ENCODE measurements around the gene MGAT5.

Gene MGAT5

GRCh38 chr2:134449751-134450513 is 196.1 kb downstream of the MGAT5 start:
- no peak for DNase-seq (ENCODE audit: low read depth)

- DNase-seq (ENCODE audit: low read depth), result no peak
Observed at GRCh38 chr2:134451347-134451630, 197.4 kb downstream of the MGAT5 start.

DNA sequence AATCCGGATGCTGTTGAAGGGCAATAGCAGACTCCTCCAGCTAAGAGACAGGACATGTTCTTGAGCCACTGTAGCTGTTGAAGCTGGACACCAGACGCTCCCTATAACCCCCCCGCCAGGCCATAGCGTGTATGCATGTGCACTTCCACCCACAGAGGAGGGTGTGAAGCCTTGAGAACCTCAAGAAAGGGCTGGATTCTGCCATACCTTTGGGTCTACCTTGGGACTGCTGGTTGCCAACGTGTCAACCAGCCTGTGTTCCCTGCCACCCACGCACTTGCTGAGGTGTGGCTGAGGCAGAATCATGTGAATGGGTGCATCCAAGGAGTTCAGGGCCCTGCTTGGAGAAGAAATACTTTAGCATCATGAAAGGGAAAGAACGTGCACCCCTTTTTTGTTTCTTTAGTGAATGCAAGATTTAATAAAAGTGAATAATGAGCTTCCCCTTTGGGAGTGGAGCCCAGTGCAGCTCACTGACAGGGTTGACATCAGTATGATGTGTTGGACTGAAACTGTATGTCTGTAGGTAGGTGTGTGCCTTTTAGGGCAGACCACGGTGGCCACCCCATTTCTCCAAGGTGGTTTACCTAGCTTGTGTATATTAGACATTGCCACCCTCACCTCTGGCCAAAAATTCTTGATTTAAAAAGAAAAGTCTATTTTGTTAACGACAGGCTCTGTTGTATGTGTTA is 198.3 kb downstream of the MGAT5 start:
- DNase-seq (ENCODE audit: low read depth), result no peak

GRCh38 chr2:134453476-134453875 is 199.6 kb downstream of the MGAT5 start:
- DNase-seq (ENCODE audit: low read depth), result no peak

GRCh38 chr2:134453973-134454372 is 200.1 kb downstream of the MGAT5 start:
- no peak for DNase-seq (ENCODE audit: low read depth)

DNA sequence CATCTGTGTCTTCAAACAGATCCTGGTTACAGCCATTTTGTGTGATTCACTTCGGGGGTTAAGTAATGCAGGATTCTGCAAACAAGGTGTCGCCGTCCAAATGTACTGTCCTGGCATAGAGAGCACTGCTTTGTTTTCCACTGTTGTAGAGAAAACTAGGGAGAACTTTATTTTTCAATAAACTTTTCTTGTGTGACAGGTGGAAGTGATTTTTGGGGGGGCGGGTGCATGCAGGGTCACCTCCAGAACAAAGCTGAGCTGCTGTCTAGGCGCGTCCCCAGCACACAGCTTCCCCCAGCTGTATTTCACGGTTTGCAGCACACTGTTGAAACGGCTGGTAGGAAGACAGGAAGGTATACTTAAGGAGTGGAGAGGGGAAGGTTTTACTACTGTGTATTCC is 200.6 kb downstream of the MGAT5 start:
- no peak for DNase-seq (ENCODE audit: low read depth)

DNA sequence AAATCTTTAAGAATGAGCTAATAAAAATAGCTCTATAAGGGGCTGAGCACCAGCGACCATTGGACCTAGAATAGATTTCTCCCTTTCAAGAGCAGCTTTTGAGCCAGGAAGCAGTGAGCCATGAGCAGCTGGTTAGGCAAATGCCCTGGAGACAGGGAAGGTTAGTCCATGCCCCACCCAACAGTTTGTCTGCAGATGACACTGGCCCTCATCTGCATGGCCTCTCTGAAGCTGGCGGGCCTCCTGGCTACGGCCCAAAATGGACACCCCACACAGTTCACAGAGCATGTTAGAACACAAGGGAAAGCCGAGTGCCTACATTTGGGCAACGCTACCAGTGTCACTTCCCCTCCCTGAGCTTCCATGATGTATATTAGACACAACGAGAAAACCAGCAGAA is 201.1 kb downstream of the MGAT5 start:
- DNase-seq (ENCODE audit: low read depth), result no peak

- DNase-seq (ENCODE audit: low read depth), result no peak
Observed at GRCh38 chr2:134455426-134455825, 201.6 kb downstream of the MGAT5 start.

DNA sequence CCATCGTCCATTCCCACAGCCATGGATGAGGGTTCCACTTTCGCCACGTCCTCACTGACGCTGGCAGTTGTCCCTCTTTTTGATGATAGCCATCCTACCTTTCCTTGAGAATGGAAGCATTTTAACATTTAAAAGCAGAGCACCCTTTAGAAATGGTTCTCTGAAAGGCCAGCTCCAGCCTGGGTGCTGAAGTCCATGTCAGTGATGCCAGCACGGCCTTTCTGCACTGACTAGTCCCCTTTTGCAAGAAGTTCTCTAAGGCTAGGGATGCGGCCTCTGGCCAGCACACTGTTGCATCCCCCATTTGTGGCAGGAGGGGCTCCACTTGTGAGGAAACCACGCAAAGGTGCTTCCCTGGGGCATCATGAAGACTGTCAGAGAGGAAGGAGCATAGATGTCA is 203.5 kb downstream of the MGAT5 start:
- DNase-seq (ENCODE audit: low read depth), result no peak

DNA sequence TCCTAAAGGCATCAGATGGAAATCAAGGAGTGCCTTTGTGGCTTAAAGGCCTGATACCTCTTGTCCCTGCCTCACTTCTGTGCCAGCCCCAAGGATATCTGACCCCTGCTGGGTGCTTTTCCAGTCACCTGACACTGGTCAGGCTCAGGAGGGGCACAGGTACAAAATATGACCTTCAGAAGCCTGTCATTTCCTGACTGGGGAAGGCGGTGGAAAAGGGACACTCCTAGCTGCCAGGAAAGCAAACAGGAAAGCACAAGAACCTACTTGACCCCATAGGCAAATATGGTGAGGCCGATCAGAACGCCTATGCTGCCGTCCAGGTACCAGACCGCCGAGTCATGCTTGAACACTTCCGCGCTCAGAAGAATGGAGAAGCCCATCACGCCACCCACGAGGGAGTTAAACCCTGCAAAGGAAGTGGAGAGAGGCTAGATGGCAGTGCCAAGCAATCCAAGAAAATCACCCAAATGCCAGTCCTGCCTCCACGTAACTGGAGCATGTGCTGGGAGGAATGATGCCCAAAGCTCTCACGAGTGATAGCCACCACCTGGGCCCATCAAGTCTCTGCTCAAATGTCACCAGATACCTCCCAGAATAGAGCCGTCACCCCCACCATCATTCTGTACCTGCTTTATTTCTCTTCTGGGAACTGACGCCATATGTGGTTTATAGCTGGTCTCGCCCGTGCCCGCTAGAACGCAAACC is 204.0 kb downstream of the MGAT5 start:
- DNase-seq (ENCODE audit: low read depth), result no peak

DNA sequence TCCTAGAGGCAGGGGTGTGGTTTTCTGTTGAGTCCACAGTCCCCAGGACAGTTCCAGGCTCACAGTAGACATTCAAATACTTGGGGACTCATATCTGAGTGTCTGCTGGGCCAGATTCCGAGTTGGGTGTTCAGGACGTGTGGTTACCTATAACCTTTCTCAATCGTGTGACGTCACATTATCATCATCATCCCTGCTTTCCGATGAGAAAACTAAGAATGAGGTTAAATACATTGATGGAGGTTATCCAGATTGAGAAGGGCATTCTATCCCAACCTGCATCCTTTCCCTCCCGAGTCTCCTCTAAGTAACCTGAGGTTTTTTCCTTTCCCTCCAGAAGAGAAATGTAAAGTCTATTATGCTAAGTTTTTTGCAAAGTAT is 204.6 kb downstream of the MGAT5 start:
- no peak for DNase-seq (ENCODE audit: low read depth)

GRCh38 chr2:134458950-134459349 is 205.1 kb downstream of the MGAT5 start:
- no peak for DNase-seq (ENCODE audit: low read depth)

DNA sequence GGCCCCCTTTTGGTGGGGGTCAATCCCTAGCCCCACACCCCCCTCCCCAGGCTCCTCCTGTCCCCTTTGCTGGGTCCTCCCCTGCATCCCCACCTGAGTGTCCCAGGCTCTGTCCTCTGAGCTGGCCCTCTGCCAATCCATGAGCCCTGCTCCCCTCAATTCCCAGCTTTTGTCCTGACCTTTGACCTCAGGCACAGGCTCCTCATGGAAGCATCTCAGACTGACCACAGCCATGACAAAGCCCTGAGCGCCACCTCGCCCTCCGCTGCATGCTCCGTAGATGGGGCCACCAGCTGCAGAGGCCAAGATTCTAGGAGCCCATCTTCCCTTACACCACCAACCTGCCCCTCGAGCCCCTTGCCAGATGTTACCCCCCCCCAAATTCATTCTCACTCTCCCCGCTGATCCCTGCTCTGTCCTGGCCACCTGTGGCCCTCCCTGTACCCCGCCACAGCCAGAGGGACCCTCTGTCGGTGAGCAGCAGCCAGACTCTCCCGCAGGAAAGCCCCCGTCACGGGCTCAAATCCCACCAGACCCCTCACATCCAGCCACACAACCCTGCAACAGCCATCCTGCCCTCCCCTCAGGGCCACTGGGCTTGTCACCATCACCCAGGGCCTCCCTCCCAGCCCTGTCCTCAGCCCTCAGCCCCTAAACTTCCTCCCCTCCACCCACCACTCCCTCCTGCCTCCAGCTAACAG is 206.0 kb downstream of the MGAT5 start:
- no peak for DNase-seq (ENCODE audit: low read depth)

DNA sequence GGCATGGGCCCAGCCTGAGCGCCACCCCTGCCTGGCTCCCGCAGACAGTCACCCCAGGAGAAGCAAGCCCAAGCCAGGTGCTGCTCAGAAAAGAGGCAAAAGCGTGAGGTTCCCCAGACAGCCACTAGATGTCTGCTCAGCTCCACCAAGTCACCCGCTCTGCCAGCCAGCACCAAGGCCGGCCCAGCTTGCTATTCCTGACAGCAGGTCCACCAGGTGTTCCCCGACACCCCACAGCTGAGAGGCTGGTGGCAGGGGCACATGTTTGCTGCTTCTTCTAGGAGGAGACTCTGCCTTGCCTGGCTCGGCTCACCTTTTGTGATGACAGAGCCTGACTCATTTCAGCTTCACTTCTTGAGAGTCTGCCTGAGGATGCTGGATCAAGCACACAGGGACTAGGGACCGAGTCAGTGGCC is 206.7 kb downstream of the MGAT5 start:
- peak; percentile 5 for DNase-seq (ENCODE audit: low read depth)

DNA sequence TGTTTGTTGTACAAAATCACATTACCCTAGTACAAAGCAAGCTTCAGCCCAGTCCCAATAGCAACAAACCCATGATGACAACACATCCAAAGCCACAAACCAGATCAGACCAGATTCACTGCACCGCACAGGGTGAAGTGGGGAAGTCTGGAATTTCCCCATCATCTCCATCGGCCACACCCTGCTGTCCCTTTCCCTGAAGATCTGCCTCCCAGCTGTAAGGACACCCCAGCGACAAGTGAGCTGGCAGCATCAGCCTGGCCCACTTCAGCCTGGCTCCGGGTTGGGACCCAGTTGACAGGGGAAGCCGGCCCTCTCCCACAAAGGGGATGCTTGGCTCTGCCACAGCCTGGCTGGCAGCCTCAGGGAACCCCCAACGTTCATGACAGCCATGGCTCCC is 207.6 kb downstream of the MGAT5 start:
- DNase-seq (ENCODE audit: low read depth), result no peak

DNA sequence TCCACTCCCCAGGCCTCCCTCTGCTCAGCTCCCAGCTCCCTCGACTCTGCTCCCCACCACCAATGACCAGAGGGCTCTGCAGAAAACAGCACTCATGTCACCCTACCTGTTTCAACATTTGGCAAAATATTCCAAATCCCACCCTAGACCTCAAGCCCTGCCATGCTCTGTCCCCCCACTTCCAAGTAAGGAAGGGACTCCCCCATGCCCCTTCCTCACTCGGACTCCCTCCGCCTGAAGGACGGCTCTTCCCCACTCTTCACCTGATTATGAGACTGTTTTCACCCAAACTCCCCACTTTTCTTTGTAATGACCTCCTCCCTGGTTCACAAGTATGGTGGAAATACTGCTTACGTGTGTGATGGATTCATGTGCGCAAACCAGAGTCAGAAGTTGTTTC is 208.4 kb downstream of the MGAT5 start:
- DNase-seq (ENCODE audit: low read depth), result no peak

- DNase-seq (ENCODE audit: low read depth), result no peak
Observed at GRCh38 chr2:134462791-134463698, 209.2 kb downstream of the MGAT5 start.

DNA sequence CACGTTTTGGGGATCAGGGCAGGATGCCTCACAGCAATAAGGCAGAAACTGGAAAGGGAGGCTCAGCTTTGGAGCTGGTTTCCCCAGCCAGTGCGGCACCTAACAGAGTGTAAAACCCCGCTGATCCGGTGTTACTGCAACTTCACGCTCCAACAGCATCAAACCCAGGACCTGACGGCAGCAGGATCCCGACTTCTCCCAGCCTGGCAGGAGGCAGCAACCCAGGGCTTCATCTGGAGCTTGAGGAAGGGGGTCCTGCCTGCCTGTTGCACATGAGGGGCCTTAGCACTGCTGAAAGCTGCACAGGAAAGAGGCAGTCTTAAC is 209.8 kb downstream of the MGAT5 start:
- no peak for DNase-seq (ENCODE audit: low read depth)

DNA sequence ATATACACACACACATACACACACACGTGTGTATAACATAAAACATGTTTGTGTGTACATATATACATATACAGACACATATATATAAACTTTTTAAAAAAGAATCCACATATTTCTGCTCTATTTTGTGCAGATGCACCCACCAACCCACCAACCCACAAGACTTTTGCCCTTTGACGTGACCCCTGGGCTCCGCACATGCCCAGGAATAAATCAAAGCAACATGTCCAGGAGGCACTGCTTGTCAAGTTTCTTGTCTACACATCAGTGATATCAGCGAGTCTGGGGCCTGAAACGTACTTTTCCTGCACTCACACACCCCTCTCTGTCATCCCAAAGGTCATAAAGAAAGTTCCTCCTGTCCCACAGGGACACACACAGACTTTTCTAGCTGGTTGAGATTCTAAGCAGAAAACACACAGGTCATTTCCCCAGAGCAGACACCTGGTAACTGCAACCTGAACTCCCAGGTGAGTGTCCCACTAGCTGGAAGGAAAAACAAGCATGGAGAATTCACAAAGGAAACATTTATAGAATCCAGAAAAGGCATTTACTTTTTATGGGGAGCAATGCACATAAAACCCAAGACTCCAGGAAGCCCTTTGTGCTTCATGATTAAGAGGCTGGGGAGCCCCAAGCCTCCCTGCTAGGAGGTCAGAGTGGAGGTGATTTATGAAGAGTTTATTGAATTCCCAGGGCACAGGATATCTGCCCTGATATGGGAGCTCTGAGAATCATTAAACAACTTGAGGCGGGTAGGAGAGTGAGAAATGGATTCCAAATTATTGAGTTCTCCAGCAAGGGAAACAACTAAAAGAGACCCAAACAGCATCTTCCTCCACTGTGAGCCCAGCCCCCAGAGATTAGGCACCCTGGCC is 211.6 kb downstream of the MGAT5 start:
- no peak for DNase-seq (ENCODE audit: low read depth)

GRCh38 chr2:134466141-134466540 is 212.3 kb downstream of the MGAT5 start:
- DNase-seq (ENCODE audit: low read depth), result no peak

DNA sequence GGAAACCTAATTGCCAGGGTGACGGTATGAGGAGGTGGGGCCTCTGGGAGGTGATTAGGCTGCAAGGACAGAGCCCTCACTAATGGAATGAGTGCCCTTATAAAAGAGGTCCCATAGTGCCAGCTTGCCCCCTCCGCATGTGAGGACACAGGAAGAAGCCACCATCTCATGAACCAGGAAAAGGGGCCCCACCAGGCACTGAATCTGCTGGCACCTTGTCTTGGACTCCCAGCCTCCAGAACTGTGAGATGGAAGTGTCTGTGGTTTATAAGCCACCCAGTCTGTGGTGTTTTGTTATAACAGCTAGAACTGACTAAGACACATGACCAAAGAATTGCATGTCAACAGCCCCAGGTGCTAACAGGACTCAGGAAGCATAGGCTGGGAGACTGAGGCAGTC is 214.3 kb downstream of the MGAT5 start:
- no peak for DNase-seq (ENCODE audit: low read depth)

All from CMK (cell line).